ENCODE data around the gene PROX1. TPM values are rescaled to one million over a fixed set of nuclear protein-coding genes. Genes with fewer than 3 reads are reported as not detected.

Gene PROX1
- polyA plus RNA-seq, 1 donor (not counting 4 experiments of a cell fraction or from before 2014, with no cell fraction given): 0.20 TPM

DNA sequence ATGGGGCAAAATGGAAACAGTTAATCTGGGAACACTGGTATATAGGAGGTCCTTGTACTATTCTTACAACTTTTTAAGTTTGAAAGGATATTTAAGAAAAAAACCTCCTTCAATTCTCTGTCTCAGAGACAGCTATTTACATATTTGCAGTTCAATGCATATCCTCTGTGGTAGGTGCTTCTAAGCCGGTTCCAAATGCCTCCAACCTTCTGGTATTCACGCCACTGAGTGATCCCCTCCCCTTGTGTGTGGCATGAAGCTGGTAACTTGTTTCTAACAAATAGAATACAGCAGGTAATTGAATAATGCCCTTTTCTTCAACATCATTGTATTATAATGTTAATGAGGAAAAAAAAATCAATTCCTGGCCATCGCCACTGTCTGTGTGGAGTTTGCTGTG, 91.2 kb downstream of the PROX1 start:
- no peak overlapping the region for H3K4me3 ChIP-seq (ENCODE audit: control insufficient read depth in 2 of 3, extremely low read depth in 1 of 3, insufficient read depth in 2 of 3, low read depth in 1 of 3, low read length in 3 of 3)
- no peaks in the 10 kb centered on the region for H3K9me1 ChIP-seq (ENCODE audit: control insufficient read depth, extremely low read depth, insufficient read depth, low read length)
- no peak for TF ChIP-seq EZH2 (IDR thresholded peaks at IDR 0.05; ENCODE audit: low read length)
- TF ChIP-seq, protein P1, sequence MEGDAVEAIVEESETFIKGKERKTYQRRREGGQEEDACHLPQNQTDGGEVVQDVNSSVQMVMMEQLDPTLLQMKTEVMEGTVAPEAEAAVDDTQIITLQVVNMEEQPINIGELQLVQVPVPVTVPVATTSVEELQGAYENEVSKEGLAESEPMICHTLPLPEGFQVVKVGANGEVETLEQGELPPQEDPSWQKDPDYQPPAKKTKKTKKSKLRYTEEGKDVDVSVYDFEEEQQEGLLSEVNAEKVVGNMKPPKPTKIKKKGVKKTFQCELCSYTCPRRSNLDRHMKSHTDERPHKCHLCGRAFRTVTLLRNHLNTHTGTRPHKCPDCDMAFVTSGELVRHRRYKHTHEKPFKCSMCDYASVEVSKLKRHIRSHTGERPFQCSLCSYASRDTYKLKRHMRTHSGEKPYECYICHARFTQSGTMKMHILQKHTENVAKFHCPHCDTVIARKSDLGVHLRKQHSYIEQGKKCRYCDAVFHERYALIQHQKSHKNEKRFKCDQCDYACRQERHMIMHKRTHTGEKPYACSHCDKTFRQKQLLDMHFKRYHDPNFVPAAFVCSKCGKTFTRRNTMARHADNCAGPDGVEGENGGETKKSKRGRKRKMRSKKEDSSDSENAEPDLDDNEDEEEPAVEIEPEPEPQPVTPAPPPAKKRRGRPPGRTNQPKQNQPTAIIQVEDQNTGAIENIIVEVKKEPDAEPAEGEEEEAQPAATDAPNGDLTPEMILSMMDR (optimal IDR thresholded peaks at IDR 0.05 in 1 of 3, IDR thresholded peaks at IDR 0.05 in 1 of 3, conservative IDR thresholded peaks at IDR 0.05 in 1 of 3; ENCODE audit: extremely low read depth in 1 of 3, insufficient read depth in 2 of 3, low read length in 3 of 3): no peak
- no peaks in the 10 kb centered on the region for H3K9me3 ChIP-seq (ENCODE audit: control insufficient read depth, low read depth, low read length)
- no peak for FAIRE-seq
- H3K4me1 ChIP-seq (ENCODE audit: control insufficient read depth, extremely low read depth, insufficient read depth, low read length): no peaks in the 10 kb centered on the region
- DNase-seq (ENCODE audit: low read depth, low spot score): no peak
- no peaks in the 10 kb centered on the region for H4K20me1 ChIP-seq (ENCODE audit: control insufficient read depth, extremely low read depth, insufficient read depth, low read length)
- H3K27ac ChIP-seq (ENCODE audit: control insufficient read depth, insufficient read depth, low read length): no peak overlapping the region
- no peak overlapping the region for H2AFZ ChIP-seq (ENCODE audit: control insufficient read depth, low read length)
- no peak overlapping the region for H3K9ac ChIP-seq (ENCODE audit: control insufficient read depth, extremely low read depth, insufficient read depth, low read length)
- no peak overlapping the region for H3K4me2 ChIP-seq (ENCODE audit: control insufficient read depth, extremely low read depth, insufficient read depth, low read depth, low read length)
- no peaks in the 10 kb centered on the region for H3K79me2 ChIP-seq (ENCODE audit: control insufficient read depth, insufficient read depth, low read length)
- H3K36me3 ChIP-seq (ENCODE audit: control insufficient read depth in 2 of 2, extremely low read depth in 1 of 2, insufficient read depth in 2 of 2, low read length in 2 of 2): no peaks in the 10 kb centered on the region
- H3K27me3 ChIP-seq (ENCODE audit: control insufficient read depth, extremely low read depth, insufficient read depth, low read length): no peaks in the 10 kb centered on the region
- dilution Hi-C loops (cut with MboI; ENCODE audit: extremely low pct_ligation_motif_present, low sequenced_read_pairs): no loop called here

DNA sequence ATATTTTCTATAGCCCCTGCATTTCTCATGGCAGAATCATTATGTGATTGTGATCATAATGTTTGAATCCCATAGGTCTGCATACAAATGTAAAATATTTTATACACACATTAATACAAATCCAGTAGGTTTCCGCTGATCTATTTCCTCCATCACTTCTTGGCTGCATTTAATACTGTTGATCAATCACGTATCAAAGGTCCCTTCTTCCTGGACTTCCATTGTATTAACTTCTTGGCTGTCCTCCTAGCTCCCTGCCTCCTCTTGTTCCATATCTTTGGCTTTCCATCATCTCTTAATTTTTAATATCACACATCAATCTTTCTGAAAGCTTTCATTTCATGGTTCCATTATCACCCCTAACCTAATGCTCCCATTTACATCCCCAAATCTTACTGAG, 97.6 kb downstream of the PROX1 start:
- H3K9me1 ChIP-seq (ENCODE audit: control insufficient read depth, extremely low read depth, insufficient read depth, low read length): no peaks in the 10 kb centered on the region
- dilution Hi-C loops (cut with MboI; ENCODE audit: extremely low pct_ligation_motif_present, low sequenced_read_pairs): no loop called here
- no peak overlapping the region for H3K27ac ChIP-seq (ENCODE audit: control insufficient read depth, insufficient read depth, low read length)
- DNase-seq (ENCODE audit: low read depth, low spot score): no peak
- TF ChIP-seq EZH2 (IDR thresholded peaks at IDR 0.05; ENCODE audit: low read length): no peak
- TF ChIP-seq, protein P1 (optimal IDR thresholded peaks at IDR 0.05 in 1 of 3, IDR thresholded peaks at IDR 0.05 in 1 of 3, conservative IDR thresholded peaks at IDR 0.05 in 1 of 3; ENCODE audit: extremely low read depth in 1 of 3, insufficient read depth in 2 of 3, low read length in 3 of 3): no peak
- H3K9ac ChIP-seq (ENCODE audit: control insufficient read depth, extremely low read depth, insufficient read depth, low read length): no peak overlapping the region
- no peaks in the 10 kb centered on the region for H3K4me1 ChIP-seq (ENCODE audit: control insufficient read depth, extremely low read depth, insufficient read depth, low read length)
- no peak overlapping the region for H3K4me2 ChIP-seq (ENCODE audit: control insufficient read depth, extremely low read depth, insufficient read depth, low read depth, low read length)
- no peak for FAIRE-seq
- no peaks in the 10 kb centered on the region for H3K9me3 ChIP-seq (ENCODE audit: control insufficient read depth, low read depth, low read length)
- no peak overlapping the region for H2AFZ ChIP-seq (ENCODE audit: control insufficient read depth, low read length)
- no peaks in the 10 kb centered on the region for H4K20me1 ChIP-seq (ENCODE audit: control insufficient read depth, extremely low read depth, insufficient read depth, low read length)
- H3K4me3 ChIP-seq (ENCODE audit: control insufficient read depth in 2 of 3, extremely low read depth in 1 of 3, insufficient read depth in 2 of 3, low read depth in 1 of 3, low read length in 3 of 3): no peak overlapping the region
- no peaks in the 10 kb centered on the region for H3K79me2 ChIP-seq (ENCODE audit: control insufficient read depth, insufficient read depth, low read length)
- no peaks in the 10 kb centered on the region for H3K27me3 ChIP-seq (ENCODE audit: control insufficient read depth, extremely low read depth, insufficient read depth, low read length)
- H3K36me3 ChIP-seq (ENCODE audit: control insufficient read depth in 2 of 2, extremely low read depth in 1 of 2, insufficient read depth in 2 of 2, low read length in 2 of 2): no peaks in the 10 kb centered on the region

Measured in keratinocyte (primary cell).